GM19468 (cell line): Measurements from ENCODE around the gene THEMIS.
"Not testable (repeated sequence)": the region's sequence is repeated elsewhere in the genome, so short reads cannot be mapped to it uniquely, and the experiment has no call there.

Source experiments
- ATAC-seq: cut with Tn5 transposase; IDR thresholded peaks from one replicate; pipeline ENCODE4 v1.9.1; 2021; ENCODE audit warnings: mild to moderate bottlenecking, moderate library complexity, moderate number of reproducible peaks; ENCODE audit not compliant: unreplicated experiment; ENCODE audit errors: extremely low read depth

THEMIS gene

GRCh38 chr6:127749095-127749494, 151.8 kb downstream of the THEMIS start:
- no peak for ATAC-seq

GRCh38 chr6:127748290-127748689, 152.6 kb downstream of the THEMIS start:
- no peak for ATAC-seq

DNA sequence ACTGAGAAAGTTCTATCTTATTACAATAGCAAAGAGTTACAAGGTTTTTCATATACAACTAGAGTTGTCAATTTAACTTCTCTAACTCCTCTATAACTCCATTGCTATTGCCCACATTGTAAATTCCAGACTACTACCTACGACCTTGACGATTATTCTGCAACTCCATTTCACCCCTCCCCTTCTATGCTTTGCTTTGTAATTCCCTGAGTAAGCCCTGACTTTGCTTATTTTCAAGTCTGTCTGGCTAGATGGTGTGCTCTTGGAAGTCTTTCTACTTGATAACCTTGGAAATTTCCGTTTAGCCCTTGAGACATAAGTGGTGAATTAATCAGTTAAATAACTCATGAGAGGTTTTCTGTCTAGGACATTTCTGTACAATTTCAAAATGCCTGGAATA, 162.4 kb downstream of the THEMIS start:
- ATAC-seq = no peak

GRCh38 chr6:127737768-127738167, 163.1 kb downstream of the THEMIS start:
- ATAC-seq = no peak

- ATAC-seq = peak; percentile 93
Observed at GRCh38 chr6:127737009-127737486, 163.8 kb downstream of the THEMIS start.

DNA sequence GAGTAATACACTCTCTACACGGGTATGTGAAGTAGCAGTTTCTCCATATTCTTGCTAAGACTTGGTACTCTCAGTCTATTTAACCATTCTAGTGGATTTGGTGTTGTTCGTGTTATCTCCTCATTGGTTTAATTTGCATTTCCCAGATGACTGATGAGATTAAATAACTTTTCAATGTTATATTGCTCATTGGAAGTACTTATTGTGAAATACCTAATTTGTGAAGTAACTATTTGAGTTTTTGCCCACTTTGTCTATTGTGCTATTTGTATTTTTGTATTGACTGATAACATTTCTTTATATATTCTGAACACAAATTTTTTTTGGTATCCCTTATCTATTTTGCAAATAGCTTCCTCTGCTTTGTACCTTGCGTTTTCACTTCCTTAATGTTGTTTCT, 167.9 kb downstream of the THEMIS start:
- ATAC-seq = no peak

DNA sequence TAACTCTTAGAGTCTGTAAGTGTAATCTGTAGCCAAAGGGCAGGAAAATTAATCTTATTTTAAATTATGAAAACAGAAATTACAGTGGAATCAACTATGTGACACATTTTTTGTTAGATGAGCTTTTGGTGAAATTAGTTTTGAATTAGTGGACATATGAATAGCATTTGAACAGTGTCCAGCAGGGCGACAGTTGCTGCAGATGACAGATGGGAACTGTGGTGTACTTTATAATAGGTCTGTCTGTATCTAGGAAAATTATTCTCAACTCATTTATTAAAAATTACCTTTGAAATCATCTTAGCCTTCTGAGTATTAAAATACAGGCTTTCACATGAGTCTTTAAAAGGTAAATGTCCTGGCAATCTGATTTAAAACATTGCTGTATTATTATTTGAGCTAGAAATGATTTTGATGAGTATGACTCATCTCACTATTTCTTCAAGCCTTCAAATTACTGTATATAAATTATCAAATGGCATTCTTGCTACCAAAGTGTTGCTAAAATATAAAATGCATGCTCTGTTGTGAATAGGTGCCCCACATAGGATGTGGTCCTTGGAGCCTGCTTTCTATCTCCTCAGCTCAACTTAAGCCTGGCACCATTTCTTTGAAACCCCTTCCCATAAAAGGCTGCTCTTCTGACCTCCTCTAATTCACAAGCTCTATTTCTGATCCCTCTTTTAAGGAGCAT, 173.5 kb downstream of the THEMIS start:
- ATAC-seq = no peak

DNA sequence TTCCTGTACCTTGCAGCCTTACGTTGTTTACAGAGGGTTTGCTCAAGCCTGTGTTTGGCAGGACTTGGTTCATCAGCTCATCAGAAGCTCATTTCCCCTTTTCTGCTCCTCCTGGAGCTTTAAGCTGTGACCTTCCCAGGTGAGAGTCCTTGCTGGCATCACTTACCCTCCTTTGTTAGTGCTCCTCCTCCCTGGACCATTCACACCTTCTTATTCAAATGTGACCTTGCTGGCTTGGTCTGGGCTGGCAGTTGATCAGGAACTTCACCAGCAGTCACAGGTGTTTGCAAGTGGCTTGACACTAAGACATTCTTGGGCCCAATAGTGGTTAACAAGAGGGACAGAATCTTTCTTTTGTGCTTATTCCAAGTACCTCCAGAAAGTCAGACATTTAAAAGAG, 175.0 kb downstream of the THEMIS start:
- ATAC-seq = no peak

DNA sequence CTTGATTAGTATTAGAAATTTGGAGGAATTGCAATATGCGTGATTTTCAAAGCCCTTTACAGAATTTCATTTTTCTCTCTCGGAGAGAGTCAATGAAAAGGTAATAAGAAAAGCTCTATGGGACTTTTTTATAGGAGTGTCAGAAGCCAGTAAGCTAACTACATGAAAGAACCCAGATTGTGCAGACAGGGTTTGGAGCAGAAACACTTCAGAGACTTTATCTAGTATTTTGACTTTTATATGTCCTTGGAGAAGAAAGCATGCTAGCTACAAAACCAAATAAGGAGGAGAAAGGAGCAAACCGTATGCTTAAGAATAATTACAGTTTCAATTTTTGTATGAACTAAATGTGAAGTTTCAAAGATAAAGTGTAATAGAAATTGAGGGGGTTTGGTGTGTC, 182.2 kb downstream of the THEMIS start:
- ATAC-seq = no peak

- no peak for ATAC-seq
Observed at GRCh38 chr6:127717384-127717783, 183.5 kb downstream of the THEMIS start.

DNA sequence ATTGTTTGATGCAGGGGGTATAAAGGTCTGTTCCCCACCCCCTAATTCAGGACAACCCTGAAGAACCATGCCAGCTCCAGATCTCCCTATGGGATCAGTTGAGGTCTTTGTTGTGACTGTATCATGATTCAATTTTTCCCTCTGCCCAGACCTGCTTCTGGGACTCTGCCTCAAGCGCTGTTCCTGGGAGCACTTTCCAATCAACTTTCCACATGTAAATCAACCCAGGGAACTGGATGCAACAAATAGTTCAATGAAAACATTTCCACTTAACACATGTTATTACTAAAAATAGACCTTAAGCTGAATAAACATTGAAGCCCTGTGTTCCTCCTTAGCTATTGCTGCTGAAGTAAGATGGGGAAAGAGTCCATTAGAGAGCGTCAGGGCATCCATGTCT, 184.4 kb downstream of the THEMIS start:
- ATAC-seq = no peak

- no peak for ATAC-seq
Observed at GRCh38 chr6:127710668-127711067, 190.2 kb downstream of the THEMIS start.

GRCh38 chr6:127706216-127706615, 194.6 kb downstream of the THEMIS start:
- no peak for ATAC-seq

- ATAC-seq = no peak
Observed at GRCh38 chr6:127695108-127695507, 205.8 kb downstream of the THEMIS start.

DNA sequence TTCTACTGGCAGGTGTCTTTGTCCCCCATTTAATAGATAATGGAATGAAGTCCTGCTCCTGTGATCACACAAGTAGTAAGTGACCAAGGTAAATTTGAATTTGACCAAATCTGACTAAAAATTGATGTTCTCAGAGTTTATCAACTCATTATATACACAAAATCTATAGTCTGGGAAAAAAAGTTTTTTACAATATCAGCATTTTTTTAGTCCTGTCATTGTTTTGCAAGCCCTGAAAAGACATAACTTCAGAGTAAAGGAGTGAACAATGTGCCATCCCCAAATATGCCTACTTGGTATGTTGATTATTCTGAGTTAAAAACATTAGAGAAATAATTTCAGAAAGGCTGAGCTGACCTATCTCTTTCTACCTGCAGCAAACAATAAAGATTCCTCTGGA, 209.7 kb downstream of the THEMIS start:
- ATAC-seq = no peak

DNA sequence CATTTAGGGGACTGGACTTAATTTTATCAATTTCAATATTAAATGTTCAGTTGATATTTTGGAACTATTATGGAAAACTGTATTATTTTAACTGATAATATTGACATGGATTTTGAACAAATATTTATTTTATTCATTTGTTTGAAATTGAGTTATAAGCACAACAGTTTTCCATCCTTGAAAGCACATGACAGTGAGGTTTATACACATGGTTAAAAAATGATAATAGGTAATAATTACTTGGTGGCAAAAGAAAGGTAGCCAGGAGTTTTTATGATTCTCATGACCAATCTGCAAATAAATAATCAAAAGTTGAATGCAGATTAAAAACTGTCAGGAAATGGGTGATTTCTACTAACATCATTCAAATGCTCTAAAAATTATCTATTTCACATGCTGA, 210.3 kb downstream of the THEMIS start:
- no peak for ATAC-seq

DNA sequence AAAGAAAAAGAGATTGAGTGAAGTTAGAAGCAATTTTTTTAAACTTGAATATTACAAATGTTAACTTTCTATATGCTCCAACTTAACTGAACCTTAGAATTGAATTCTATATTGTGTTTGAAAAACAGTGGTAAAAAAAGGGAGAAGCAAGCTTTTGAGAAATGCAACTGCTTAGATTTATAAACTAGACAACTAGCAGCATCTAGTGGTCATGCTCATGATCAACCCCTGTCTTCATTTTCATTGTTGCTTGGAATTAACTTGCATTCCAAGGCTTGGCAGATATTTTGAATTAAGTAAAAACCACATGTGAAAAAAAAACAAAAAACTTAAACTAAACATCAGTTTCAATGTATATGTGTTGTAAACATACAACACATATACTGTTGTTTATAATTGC, 210.8 kb downstream of the THEMIS start:
- ATAC-seq = no peak

- not testable (repeated sequence) for ATAC-seq
Observed at GRCh38 chr6:127687490-127687889, 213.4 kb downstream of the THEMIS start.

- ATAC-seq = no peak
Observed at GRCh38 chr6:127686084-127686483, 214.8 kb downstream of the THEMIS start.

DNA sequence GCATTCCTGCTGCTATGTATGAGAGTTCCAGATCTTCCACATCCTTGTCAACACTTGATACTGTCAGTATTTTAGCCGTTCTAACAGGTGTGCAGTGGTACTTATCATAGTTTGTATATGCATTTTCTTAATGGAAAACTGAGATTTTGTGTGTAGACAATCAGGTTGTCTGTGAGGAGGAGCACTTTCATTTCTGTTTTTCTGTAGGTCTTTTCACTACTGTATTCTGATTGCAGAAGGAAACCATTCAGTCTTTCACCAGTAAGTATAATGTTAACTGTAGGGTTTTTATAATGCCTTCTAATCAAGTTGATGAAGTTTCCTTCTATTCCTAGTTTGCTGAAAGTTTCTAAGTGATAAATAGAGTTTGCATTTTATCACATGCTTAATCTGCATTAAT, 216.4 kb downstream of the THEMIS start:
- ATAC-seq = no peak
